Activated CD4-positive, alpha-beta T cell treated with anti-CD3 and anti-CD28 coated beads, Interleukin-2, Interleukin-4, amounts not matched to agents 100 ng/mL and 50 ng/mL, durations not matched to agents 16 hours and 8 hours (primary cell): ENCODE results near the gene ADGRD1.
A peak's percentile ranks its signal among the peaks of the same experiment; 100 is the strongest.
"Not testable (repeated sequence)": the region's sequence is repeated elsewhere in the genome, so short reads cannot be mapped to it uniquely, and the experiment has no call there.

Experiments used
- DNase-seq: peaks from one replicate; pipeline ENCODE4 v3.0.0-alpha.2; 2020; ENCODE audit warnings: low spot score

Gene ADGRD1

GRCh38 chr12:130953771-130954543, at the start of gene ADGRD1:
ADGRD1 (plus strand) TSS chr12:130953907; CDS start chr12:130954466, 559 bp downstream.
- no peak for DNase-seq

- no peak for DNase-seq
These were observed 49.6 kb upstream of the ADGRD1 start for GRCh38 chr12:130904064-130904463.

GRCh38 chr12:130904936-130905455, 48.7 kb upstream of the ADGRD1 start:
- not testable (repeated sequence) for DNase-seq

GRCh38 chr12:130909111-130909510, 44.6 kb upstream of the ADGRD1 start:
- DNase-seq: no peak

GRCh38 chr12:130911193-130911592, 42.5 kb upstream of the ADGRD1 start:
- no peak for DNase-seq

GRCh38 chr12:130911933-130912332, 41.8 kb upstream of the ADGRD1 start:
- no peak for DNase-seq

GRCh38 chr12:130916241-130916911, 37.3 kb upstream of the ADGRD1 start:
- peak; percentile 6 for DNase-seq

GRCh38 chr12:130917607-130918006, 36.1 kb upstream of the ADGRD1 start:
- DNase-seq: no peak

- no peak for DNase-seq
These were observed 34.6 kb upstream of the ADGRD1 start for GRCh38 chr12:130919086-130919485.

GRCh38 chr12:130920119-130920703, 33.5 kb upstream of the ADGRD1 start:
- DNase-seq: no peak

GRCh38 chr12:130920723-130921381, 32.9 kb upstream of the ADGRD1 start:
- no peak for DNase-seq

- DNase-seq: no peak
These were observed 31.2 kb upstream of the ADGRD1 start for GRCh38 chr12:130922511-130922953.

- DNase-seq: no peak
These were observed 28.6 kb upstream of the ADGRD1 start for GRCh38 chr12:130924966-130925665.

GRCh38 chr12:130925666-130926015, 28.1 kb upstream of the ADGRD1 start:
- DNase-seq: no peak

- no peak for DNase-seq
These were observed 24.3 kb upstream of the ADGRD1 start for GRCh38 chr12:130929363-130929762.

- no peak for DNase-seq
These were observed 21.4 kb upstream of the ADGRD1 start for GRCh38 chr12:130932061-130932930.

GRCh38 chr12:130933269-130933995, 20.3 kb upstream of the ADGRD1 start:
- no peak for DNase-seq

- no peak for DNase-seq
These were observed 19.0 kb upstream of the ADGRD1 start for GRCh38 chr12:130934753-130935152.

GRCh38 chr12:130936561-130936960, 17.1 kb upstream of the ADGRD1 start:
- DNase-seq: no peak

GRCh38 chr12:130937063-130937462, 16.6 kb upstream of the ADGRD1 start:
- DNase-seq: no peak
